ENCODE results near the gene LONRF2. TPM values are rescaled to one million over a fixed set of nuclear protein-coding genes. Genes with fewer than 3 reads are reported as not detected.

LONRF2 gene
- total RNA-seq, 1 experiment from 2014 or later = 1.6 TPM

DNA sequence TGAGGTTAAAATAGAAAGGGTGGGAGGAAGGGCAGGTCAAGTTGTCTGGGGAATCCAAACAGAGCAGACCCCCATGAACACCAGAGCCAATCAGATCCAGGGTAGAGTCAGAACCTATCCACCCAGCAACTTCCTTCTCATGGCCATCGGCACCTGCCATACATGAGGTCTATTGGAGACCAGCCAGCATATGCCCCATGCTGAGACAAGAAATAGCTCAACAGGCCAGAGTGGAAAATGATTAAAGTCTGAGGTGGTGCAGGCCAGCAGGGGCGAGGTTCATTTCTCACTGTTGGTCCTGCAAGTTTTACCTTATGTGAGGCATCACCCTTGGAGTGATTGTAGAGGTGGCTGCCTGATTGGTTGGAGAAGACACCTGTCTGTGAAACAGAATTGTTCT is 89.2 kb downstream of the LONRF2 start:
- Histone ChIP-seq H3K4me2 (ENCODE audit: low read length) (no peak overlapping the region), H3K9me2 (ENCODE audit: insufficient read depth) (no peaks in the 10 kb centered on the region), H3K27ac (ENCODE audit: low read depth, low read length) (no peak overlapping the region), H3K79me2 (ENCODE audit: insufficient read depth, low read length) (no peaks in the 10 kb centered on the region), H4K20me1 (ENCODE audit: insufficient read depth) (no peaks in the 10 kb centered on the region), H3K4me3 (replicated peaks in 1 of 2; ENCODE audit: low read depth in 1 of 2, low read length in 2 of 2) (no peak overlapping the region), H3K27me3 (ENCODE audit: insufficient read depth, low read length) (peaks cover 7% of the 10 kb centered on the region; the same call in 1 of the 2 replicates), H2AFZ (ENCODE audit: low read depth, low read length, poor library complexity, severe bottlenecking) (no peak overlapping the region), H3K4me1 (ENCODE audit: control insufficient read depth in 1 of 2, insufficient read depth in 2 of 2, low read length in 2 of 2) (no peaks in the 10 kb centered on the region), H3K9me3 (ENCODE audit: control insufficient read depth in 1 of 2, insufficient read depth in 1 of 2, low read depth in 1 of 2, low read length in 2 of 2) (no peaks in the 10 kb centered on the region), H3K9ac (ENCODE audit: low read length) (no peak overlapping the region), H3K36me3 (ENCODE audit: control insufficient read depth in 1 of 2, insufficient read depth in 2 of 2, low read length in 2 of 2) (no peaks in the 10 kb centered on the region)
- no peak for TF ChIP-seq EGR1 (IDR thresholded peaks at IDR 0.05; ENCODE audit: low read depth)
- TF ChIP-seq ELF1 (IDR thresholded peaks at IDR 0.05; ENCODE audit: borderline replicate concordance, low read depth) = no peak
- TF ChIP-seq EZH2 (IDR thresholded peaks at IDR 0.05) = no peak
- TF ChIP-seq POLR2AphosphoS5 (IDR thresholded peaks at IDR 0.05; ENCODE audit: low read depth, low read length) = no peak
- TF ChIP-seq EZH2phosphoT487 (IDR thresholded peaks at IDR 0.05; ENCODE audit: borderline replicate concordance) = no peak
- TF ChIP-seq JUND (IDR thresholded peaks at IDR 0.05) = no peak
- TF ChIP-seq ZFX (IDR thresholded peaks at IDR 0.05) = no peak
- TF ChIP-seq ATF3 (IDR thresholded peaks at IDR 0.05) = no peak
- no peak for TF ChIP-seq TCF7L2 (IDR thresholded peaks at IDR 0.05; ENCODE audit: borderline replicate concordance, extremely low read depth, insufficient read depth, insufficient read length)
- no peak for TF ChIP-seq CBX3 (IDR thresholded peaks at IDR 0.05; ENCODE audit: low read depth)
- TF ChIP-seq SIN3A (IDR thresholded peaks at IDR 0.05; ENCODE audit: low read depth) = no peak
- POLR2A ChIA-PET = no interaction called here
- CTCF ChIA-PET = no interaction called here
- no TSS peak for BruUV-seq (replicated peaks)
- RAD21 ChIA-PET (ENCODE audit: low non-redundant PET in 1 of 2, low total read pairs in 2 of 2, uncharacterized antibody in 2 of 2, unreplicated experiment in 2 of 2) = no interaction called here
- intact Hi-C loops (cut with micrococcal nuclease) = no loop called here
- ATAC-seq = no peak
- no peak for DNase-seq (ENCODE audit: low read depth, low spot score)

- CTCF ChIA-PET = no interaction called here
- TF ChIP-seq EGR1 (IDR thresholded peaks at IDR 0.05; ENCODE audit: low read depth) (no peak), CEBPB (IDR thresholded peaks at IDR 0.05; ENCODE audit: low read depth) (no peak), ZBTB33 (IDR thresholded peaks at IDR 0.05; ENCODE audit: extremely low read depth, insufficient replicate concordance, low read length) (no peak), EZH2phosphoT487 (IDR thresholded peaks at IDR 0.05; ENCODE audit: borderline replicate concordance) (no peak), REST (IDR thresholded peaks at IDR 0.05; ENCODE audit: low read depth) (no peak), YY1 (IDR thresholded peaks at IDR 0.05; ENCODE audit: extremely low read depth, insufficient replicate concordance, low read depth, low read length) (no peak), SRF (IDR thresholded peaks at IDR 0.05; ENCODE audit: low read depth) (no peak), RAD21 (IDR thresholded peaks at IDR 0.05; ENCODE audit: low read depth) (no peak)
- TF ChIP-seq, protein P1, sequence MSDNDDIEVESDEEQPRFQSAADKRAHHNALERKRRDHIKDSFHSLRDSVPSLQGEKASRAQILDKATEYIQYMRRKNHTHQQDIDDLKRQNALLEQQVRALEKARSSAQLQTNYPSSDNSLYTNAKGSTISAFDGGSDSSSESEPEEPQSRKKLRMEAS (IDR thresholded peaks at IDR 0.05) = no peak
Measured at GRCh38 chr2:100230754-100231153, 91.5 kb downstream of the LONRF2 start.

More at GRCh38 chr2:100230754-100231153, 91.5 kb downstream of the LONRF2 start:
- Histone ChIP-seq H3K27ac (ENCODE audit: low read depth, low read length) (no peak overlapping the region), H3K4me3 (replicated peaks in 1 of 2; ENCODE audit: low read depth in 1 of 2, low read length in 2 of 2) (no peak overlapping the region), H2AFZ (ENCODE audit: low read depth, low read length, poor library complexity, severe bottlenecking) (no peak overlapping the region), H3K36me3 (ENCODE audit: control insufficient read depth in 1 of 2, insufficient read depth in 2 of 2, low read length in 2 of 2) (no peaks in the 10 kb centered on the region), H3K4me2 (ENCODE audit: low read length) (no peak overlapping the region), H3K79me2 (ENCODE audit: insufficient read depth, low read length) (no peaks in the 10 kb centered on the region), H3K9me2 (ENCODE audit: insufficient read depth) (no peaks in the 10 kb centered on the region), H3K27me3 (ENCODE audit: insufficient read depth, low read length) (peaks cover 19% of the 10 kb centered on the region), H4K20me1 (ENCODE audit: insufficient read depth) (no peaks in the 10 kb centered on the region), H3K9me3 (ENCODE audit: control insufficient read depth in 1 of 2, insufficient read depth in 1 of 2, low read depth in 1 of 2, low read length in 2 of 2) (no peaks in the 10 kb centered on the region), H3K9ac (ENCODE audit: low read length) (no peak overlapping the region), H3K4me1 (ENCODE audit: control insufficient read depth in 1 of 2, insufficient read depth in 2 of 2, low read length in 2 of 2) (no peaks in the 10 kb centered on the region)
- BruUV-seq (replicated peaks) = no TSS peak
- intact Hi-C loops (cut with micrococcal nuclease) = no loop called here
- ATAC-seq (no peak), DNase-seq (ENCODE audit: low read depth, low spot score) (no peak)
- POLR2A ChIA-PET = no interaction called here
- RAD21 ChIA-PET (ENCODE audit: low non-redundant PET in 1 of 2, low total read pairs in 2 of 2, uncharacterized antibody in 2 of 2, unreplicated experiment in 2 of 2) = no interaction called here

Measured in HCT116 (cell line).